ENCODE measurements around the gene SLC16A2.

DNA sequence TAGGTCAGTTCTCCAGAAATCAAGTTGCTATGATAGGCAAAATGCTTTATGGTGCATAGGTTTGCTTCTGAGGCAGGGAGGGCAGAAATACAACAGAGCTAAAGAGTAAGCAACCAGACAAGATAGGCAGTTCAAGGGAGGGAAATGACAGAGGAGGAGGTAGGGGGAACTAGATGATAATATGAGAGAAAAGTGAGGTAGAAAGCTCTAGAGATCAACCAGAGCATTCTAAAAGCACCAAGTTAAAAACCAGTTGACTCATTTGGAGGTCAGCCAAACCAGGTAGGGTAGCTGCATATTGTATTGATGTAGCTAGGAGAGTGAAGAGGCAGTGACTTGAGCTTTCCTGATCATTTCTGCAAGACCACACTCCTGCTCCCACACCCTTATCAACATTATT, 49.0 kb upstream of the SLC16A2 start:
- TF ChIP-seq, protein P1, sequence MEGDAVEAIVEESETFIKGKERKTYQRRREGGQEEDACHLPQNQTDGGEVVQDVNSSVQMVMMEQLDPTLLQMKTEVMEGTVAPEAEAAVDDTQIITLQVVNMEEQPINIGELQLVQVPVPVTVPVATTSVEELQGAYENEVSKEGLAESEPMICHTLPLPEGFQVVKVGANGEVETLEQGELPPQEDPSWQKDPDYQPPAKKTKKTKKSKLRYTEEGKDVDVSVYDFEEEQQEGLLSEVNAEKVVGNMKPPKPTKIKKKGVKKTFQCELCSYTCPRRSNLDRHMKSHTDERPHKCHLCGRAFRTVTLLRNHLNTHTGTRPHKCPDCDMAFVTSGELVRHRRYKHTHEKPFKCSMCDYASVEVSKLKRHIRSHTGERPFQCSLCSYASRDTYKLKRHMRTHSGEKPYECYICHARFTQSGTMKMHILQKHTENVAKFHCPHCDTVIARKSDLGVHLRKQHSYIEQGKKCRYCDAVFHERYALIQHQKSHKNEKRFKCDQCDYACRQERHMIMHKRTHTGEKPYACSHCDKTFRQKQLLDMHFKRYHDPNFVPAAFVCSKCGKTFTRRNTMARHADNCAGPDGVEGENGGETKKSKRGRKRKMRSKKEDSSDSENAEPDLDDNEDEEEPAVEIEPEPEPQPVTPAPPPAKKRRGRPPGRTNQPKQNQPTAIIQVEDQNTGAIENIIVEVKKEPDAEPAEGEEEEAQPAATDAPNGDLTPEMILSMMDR (conservative IDR thresholded peaks at IDR 0.05; ENCODE audit: low read depth, low read length): no peak
- no peak for TF ChIP-seq EZH2phosphoT487 (IDR thresholded peaks at IDR 0.05; ENCODE audit: borderline replicate concordance, low read length)
- no peak for TF ChIP-seq EZH2 (IDR thresholded peaks at IDR 0.05; ENCODE audit: low read length, unreplicated experiment)

All from PC-3 (cell line).